Natural killer cell (primary cell): ENCODE measurements around the gene IFNLR1. TPM values are rescaled to one million over a fixed set of nuclear protein-coding genes. Genes with fewer than 3 reads are reported as not detected.

Experiments
- ATAC-seq, 3 donors: fragments of 150-1000 bp in 2 of 3; fragments of 200-7000 bp in 1 of 3; cut with Tn5 transposase; 1 replicate in 1 of 3; 2 replicates in 2 of 3; pipeline ENCODE4 v1.10.0; 2021; ENCODE audit warnings: mild to moderate bottlenecking in 2 of 3, moderate library complexity in 2 of 3
- DNase-seq, 2 donors: peaks; one replicate each; pipeline versions ENCODE4 v3.0.0 to v3.0.0-alpha.2; 2013 to 2021; ENCODE audit warnings: mixed read lengths in 1 of 2
- H3K27ac ChIP-seq: one replicate; pipeline ENCODE4 v1.5.1; 2013; ENCODE audit warnings: mild to moderate bottlenecking, low read length
- H3K27me3 ChIP-seq: one replicate; pipeline ENCODE4 v1.6.1; 2013; ENCODE audit warnings: low read length; ENCODE audit not compliant: control insufficient read depth, insufficient read depth
- H3K36me3 ChIP-seq: one replicate; pipeline ENCODE4 v1.6.1; 2013; ENCODE audit warnings: low read length; ENCODE audit not compliant: control insufficient read depth, insufficient read depth
- H3K4me1 ChIP-seq: one replicate; pipeline ENCODE4 v1.6.1; 2013; ENCODE audit warnings: low read length; ENCODE audit not compliant: control insufficient read depth, insufficient read depth
- H3K4me3 ChIP-seq: one replicate; pipeline ENCODE4 v1.5.1; 2013; ENCODE audit warnings: low read length
- H3K9me3 ChIP-seq: one replicate; pipeline ENCODE4 v1.6.1; 2013; ENCODE audit warnings: low read length; ENCODE audit not compliant: control insufficient read depth, insufficient read depth
- H3K27ac Mint-ChIP-seq, 2 donors: one replicate each; pipeline ENCODE4 v1.8.0; 2022; ENCODE audit warnings: mild to moderate bottlenecking in 2 of 2, mixed read lengths in 2 of 2, moderate library complexity in 1 of 2
- H3K27me3 Mint-ChIP-seq, 2 donors: one replicate each; pipeline ENCODE4 v1.8.0; 2022; ENCODE audit warnings: low read depth in 2 of 2, mixed read lengths in 2 of 2
- H3K36me3 Mint-ChIP-seq: one replicate; pipeline ENCODE4 v1.8.0; 2022; ENCODE audit warnings: mixed read lengths
- H3K4me1 Mint-ChIP-seq, 2 donors: one replicate each; pipeline ENCODE4 v1.8.0; 2022; ENCODE audit warnings: mixed read lengths in 2 of 2
- H3K4me3 Mint-ChIP-seq: one replicate; pipeline ENCODE4 v1.8.0; 2022; ENCODE audit warnings: mild to moderate bottlenecking, moderate library complexity, mixed read lengths
- H3K9me3 Mint-ChIP-seq, 2 donors: one replicate each; pipeline ENCODE4 v1.8.0; 2022; ENCODE audit warnings: mixed read lengths in 2 of 2
- WGBS: methylation state at CpG from one replicate; pipeline ENCODE4 v1.1.7; 2013; ENCODE audit warnings: missing lambda C conversion rate; ENCODE audit not compliant: insufficient coverage; 5-methylcytosine and 5-hydroxymethylcytosine counted together
- intact Hi-C: fragments of 100-400 bp; cut with micrococcal nuclease; formaldehyde crosslinking; loops from one replicate; pipeline ENCODE4 v1.14.2; 2022
- total RNA-seq, 4 donors: library from RNA; stranded (reverse); fragments of 120-200 nt in 1 of 4; gene quantifications; one replicate each; pipeline versions ENCODE4 v1.2.3 to v1.2.4, GENCODE V29; 2013 to 2022
- TF ChIP-seq, protein P1 (sequence below): fragments of 200-600 bp; IDR thresholded peaks from one replicate; pipeline ENCODE4 v1.8.0; 2022; ENCODE audit warnings: antibody characterized with exemption

IFNLR1 gene
- total RNA-seq, 3 donors from 2014 or later (not counting 1 experiment from before 2014, with no cell fraction given), result 0.07 to 2.5 (median 0.19) TPM

DNA sequence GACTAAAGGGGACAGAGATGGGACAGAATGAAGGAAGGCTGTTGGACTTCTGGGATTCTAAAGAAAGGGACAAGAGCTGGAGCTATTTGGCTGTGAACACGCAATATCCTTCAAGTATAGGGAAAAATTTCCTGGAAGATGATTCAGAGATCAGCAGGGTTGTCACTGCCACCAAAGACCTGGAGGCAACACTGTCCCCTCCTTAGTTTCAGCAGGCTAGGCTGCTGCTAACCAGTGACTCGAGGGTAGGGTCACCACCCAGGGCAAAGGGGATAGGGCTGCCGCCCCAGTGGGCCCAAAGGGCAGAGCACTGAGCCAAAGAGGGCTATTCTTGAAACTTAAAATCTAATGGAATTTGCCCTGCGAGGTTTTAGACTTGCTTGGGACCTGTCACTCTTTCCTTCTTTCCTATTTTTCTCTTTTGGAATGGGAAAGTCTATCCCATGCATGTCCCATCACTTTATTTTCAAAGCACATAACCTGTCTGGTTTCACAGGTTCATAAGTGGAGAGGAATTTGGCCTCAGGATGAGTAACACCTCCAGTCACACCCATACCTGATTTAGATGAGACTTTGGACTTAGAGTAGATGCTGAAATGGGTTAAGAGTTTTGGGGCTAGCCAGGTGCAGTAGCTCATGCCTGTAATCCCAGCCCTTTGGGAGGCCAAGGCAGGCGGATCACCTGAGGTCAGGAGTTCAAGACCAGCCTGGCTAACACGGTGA is 11.9 kb downstream of the IFNLR1 start:
- WGBS, result 85% methylated on average over 5 of the region's 6 CpGs
- intact Hi-C loops, result no loop called here
- no peak overlapping the region for H3K27ac Mint-ChIP-seq

GRCh38 chr1:24173638-24174575 is 13.2 kb downstream of the IFNLR1 start:
- intact Hi-C loops, result no loop called here

More for the DNA sequence above, 11.9 kb downstream of the IFNLR1 start:
- ATAC-seq, result no peak
- Mint-ChIP-seq H3K9me3 (no peaks in the 10 kb centered on the region), H3K27me3 (peaks cover 15 to 24% of the 10 kb centered on the region in 2 donors), H3K4me3 (no peak overlapping the region), H3K36me3 (no peaks in the 10 kb centered on the region), H3K4me1 (no peaks in the 10 kb centered on the region)
- TF ChIP-seq, protein P1, sequence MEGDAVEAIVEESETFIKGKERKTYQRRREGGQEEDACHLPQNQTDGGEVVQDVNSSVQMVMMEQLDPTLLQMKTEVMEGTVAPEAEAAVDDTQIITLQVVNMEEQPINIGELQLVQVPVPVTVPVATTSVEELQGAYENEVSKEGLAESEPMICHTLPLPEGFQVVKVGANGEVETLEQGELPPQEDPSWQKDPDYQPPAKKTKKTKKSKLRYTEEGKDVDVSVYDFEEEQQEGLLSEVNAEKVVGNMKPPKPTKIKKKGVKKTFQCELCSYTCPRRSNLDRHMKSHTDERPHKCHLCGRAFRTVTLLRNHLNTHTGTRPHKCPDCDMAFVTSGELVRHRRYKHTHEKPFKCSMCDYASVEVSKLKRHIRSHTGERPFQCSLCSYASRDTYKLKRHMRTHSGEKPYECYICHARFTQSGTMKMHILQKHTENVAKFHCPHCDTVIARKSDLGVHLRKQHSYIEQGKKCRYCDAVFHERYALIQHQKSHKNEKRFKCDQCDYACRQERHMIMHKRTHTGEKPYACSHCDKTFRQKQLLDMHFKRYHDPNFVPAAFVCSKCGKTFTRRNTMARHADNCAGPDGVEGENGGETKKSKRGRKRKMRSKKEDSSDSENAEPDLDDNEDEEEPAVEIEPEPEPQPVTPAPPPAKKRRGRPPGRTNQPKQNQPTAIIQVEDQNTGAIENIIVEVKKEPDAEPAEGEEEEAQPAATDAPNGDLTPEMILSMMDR, result no peak
- H3K4me1 ChIP-seq, result no peaks in the 10 kb centered on the region
- no peak overlapping the region for H3K4me3 ChIP-seq
- H3K27ac ChIP-seq, result no peak overlapping the region
- H3K27me3 ChIP-seq, result no peaks in the 10 kb centered on the region
- no peaks in the 10 kb centered on the region for H3K36me3 ChIP-seq
- no peaks in the 10 kb centered on the region for H3K9me3 ChIP-seq
- no peak for DNase-seq

DNA sequence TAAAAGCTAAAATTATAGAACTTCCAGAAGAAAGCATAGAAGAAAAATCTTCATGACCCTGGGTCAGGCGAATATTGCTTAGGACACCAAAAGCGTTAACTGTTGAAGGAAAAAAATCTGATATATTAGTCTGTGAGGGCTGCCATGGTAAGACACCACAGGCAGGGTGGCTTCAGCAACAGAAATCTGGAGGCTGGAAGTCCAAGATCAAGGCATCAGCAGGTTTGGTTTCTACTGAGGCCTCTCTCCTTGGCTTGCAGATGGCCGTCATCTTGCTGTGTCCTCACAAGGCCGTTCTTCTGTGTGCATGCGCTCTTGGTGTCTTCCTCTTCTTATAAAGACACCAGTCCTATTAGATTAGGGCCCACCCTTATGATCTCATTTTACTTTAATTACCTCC is 14.5 kb downstream of the IFNLR1 start:
- TF ChIP-seq, protein P1, result no peak
- no peak overlapping the region for H3K27ac ChIP-seq
- ATAC-seq (no peak), DNase-seq (no peak)
- H3K27me3 ChIP-seq, result no peaks in the 10 kb centered on the region
- no peaks in the 10 kb centered on the region for H3K4me1 ChIP-seq
- no peaks in the 10 kb centered on the region for H3K4me1 Mint-ChIP-seq
- no peaks in the 10 kb centered on the region for H3K36me3 ChIP-seq
- no peaks in the 10 kb centered on the region for H3K9me3 Mint-ChIP-seq
- intact Hi-C loops, result no loop called here
- no peak overlapping the region for H3K4me3 ChIP-seq
- WGBS, result 93% methylated on average over 5 of the region's 5 CpGs
- H3K9me3 ChIP-seq, result no peaks in the 10 kb centered on the region
- no peak overlapping the region for H3K27ac Mint-ChIP-seq
- no peak overlapping the region for H3K4me3 Mint-ChIP-seq
- peaks cover 15 to 24% of the 10 kb centered on the region in 2 donors for H3K27me3 Mint-ChIP-seq
- no peaks in the 10 kb centered on the region for H3K36me3 Mint-ChIP-seq

More at GRCh38 chr1:24173638-24174575, 13.2 kb downstream of the IFNLR1 start:
- no peaks in the 10 kb centered on the region for H3K9me3 Mint-ChIP-seq
- H3K4me3 Mint-ChIP-seq, result no peak overlapping the region
- Histone ChIP-seq H3K36me3 (no peaks in the 10 kb centered on the region), H3K27ac (no peak overlapping the region), H3K4me3 (no peak overlapping the region), H3K4me1 (no peaks in the 10 kb centered on the region), H3K9me3 (no peaks in the 10 kb centered on the region), H3K27me3 (no peaks in the 10 kb centered on the region)
- H3K4me1 Mint-ChIP-seq, result no peaks in the 10 kb centered on the region
- H3K27ac Mint-ChIP-seq, result no peak overlapping the region
- TF ChIP-seq, protein P1, result no peak
- H3K36me3 Mint-ChIP-seq, result no peaks in the 10 kb centered on the region
- peaks cover 15 to 24% of the 10 kb centered on the region in 2 donors for H3K27me3 Mint-ChIP-seq
- 83% methylated on average over 4 of the region's 5 CpGs for WGBS
- DNase-seq (no peak), ATAC-seq (no peak)
